GM21447 (cell line): Measurements from ENCODE around the gene TICAM1.
"Not testable (repeated sequence)": the region's sequence is repeated elsewhere in the genome, so short reads cannot be mapped to it uniquely, and the experiment has no call there.

ENCODE experiments used
- ATAC-seq: cut with Tn5 transposase; IDR thresholded peaks from one replicate; pipeline ENCODE4 v1.9.1; 2021; ENCODE audit not compliant: unreplicated experiment

Gene TICAM1

DNA sequence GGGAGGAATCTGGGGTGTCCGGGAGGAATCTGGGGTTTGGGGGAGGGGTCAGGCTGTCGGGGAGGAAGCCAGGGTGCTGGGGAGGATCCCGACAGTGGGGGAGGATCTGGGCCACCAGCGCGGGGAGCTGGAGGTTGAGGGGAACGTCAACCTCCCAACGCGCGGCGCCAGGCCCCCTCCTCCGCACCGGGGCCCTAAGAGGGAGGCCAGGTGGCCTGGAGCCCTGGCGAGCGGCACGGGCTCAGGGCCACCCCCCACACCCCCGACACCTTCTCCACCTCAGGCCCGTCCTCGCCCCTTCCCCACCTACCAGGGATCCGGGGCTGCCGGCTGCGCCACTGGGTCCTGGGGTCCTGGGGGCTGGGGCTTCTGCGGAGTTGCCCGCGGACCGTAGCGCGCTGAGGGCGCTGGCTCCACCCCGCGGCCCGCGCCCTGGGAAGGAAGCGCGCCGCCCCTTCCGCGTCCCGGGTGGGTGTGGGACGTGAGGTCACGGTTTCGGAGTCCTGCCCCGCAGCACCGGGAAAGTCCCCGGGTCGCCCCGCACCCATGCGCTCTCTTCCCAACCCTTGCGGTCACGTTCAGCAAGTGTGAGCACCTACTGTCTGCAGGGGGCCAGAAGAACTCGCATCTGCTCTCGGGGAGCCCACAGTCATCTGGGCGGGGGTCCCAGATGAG, at the start of gene TICAM1:
Gene TICAM1 (minus strand): TSS at position 409 of the 675 bp plus-strand sequence. CDS start 13,335 bp downstream, outside the sequence.
- peak; percentile 64 for ATAC-seq

- no peak for ATAC-seq
These were observed 47.5 kb upstream of the TICAM1 start for GRCh38 chr19:4879041-4879440.

DNA sequence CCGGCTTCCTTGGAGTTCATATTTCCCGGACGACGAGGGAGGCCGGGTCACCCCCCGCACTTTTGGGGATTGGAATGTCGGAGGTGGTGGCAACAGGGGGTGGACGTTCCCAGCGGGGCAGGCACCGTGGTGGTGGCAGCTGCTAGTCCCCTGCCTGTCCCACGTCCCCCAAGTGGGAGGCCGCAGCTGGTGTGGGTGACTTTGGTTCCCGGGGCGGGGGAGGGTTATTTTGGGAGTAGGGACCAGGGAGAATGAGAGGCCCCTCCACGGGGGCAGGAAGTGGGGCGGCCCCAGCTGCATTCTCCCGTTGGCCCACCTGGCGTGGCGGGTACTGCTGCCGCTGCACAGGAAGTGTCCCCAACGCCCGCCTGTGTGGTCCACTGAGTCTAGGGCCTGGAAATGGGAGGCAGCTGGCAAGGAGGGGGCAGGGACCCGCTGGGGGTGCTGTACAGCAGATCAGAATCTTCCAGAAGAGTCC, 47.0 kb upstream of the TICAM1 start:
- no peak for ATAC-seq

DNA sequence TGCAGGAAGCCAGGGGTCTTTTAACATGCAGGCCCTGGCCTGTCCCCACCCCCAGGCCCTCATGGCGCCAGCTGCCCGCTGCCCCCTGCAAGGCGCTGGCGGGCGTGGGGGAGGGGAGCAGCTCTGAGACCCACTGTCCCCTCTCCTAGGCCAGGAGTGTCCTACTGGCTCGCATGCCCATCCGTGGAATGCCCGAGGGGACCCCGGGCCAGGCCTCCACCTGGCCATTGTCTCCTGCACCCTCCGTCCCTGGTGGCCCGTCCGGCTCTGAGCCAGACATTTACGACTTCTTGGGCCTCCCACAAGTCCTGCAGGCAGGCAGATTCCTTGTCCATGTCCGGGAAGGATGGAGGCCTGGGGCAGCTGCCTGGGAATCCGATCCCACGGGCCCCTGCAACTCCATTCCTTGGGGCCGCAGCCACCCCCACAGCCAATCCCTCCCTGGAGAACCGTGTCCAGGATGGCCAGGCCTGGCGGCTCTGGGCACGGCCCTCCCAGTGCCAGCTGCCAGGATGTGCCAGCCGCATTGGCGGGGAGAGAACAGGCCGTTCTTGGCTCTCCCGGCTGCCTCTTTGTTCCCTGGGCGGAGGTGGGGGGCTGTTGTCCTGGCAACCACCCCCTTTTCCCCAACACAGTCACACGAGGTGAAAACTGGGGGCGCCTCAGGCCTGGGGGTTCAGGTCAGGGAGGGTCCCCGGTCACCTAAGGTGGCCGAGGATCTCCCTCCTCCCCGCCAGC, 46.4 kb upstream of the TICAM1 start:
- no peak for ATAC-seq

DNA sequence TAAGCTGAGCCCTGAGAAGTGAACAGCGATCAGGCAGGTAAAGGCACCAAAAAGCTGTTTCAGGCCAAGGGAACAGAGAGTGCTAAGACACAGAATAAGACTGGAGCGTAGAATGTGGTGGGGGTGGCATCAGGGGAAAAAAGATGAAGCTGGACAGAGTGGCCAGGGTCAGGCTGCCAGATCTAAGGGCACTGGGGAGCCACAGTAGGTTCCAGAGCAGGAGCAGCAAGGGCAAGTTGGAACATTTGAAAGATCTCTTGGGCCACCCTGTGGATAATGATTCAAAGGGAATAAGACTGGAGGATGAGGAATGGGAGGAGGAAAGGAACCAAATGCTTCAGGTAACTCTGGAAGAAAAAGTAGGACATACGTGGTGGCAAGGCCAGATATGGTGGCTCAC, 42.4 kb upstream of the TICAM1 start:
- no peak for ATAC-seq

DNA sequence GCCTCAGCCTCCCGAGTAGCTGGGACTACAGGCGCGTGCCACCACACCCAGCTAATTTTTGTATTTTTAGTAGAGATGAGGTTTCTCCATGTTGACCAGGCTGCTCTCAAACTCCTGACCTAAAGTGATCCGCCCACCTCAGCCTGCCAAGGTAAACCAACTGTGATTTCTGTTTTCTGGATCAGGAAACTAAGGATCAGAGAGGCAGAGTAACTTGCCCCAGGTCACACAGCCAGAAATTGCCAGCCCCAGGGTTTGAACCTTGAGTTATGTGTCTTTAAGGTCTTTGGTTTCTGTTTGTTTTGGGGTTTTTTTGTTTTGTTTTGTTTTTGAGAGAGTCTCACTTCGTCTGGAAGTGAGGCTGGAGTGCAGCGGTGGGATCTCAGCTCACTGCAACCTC, 40.2 kb upstream of the TICAM1 start:
- no peak for ATAC-seq

GRCh38 chr19:4870025-4870700, 38.7 kb upstream of the TICAM1 start:
- ATAC-seq = no peak

GRCh38 chr19:4868286-4868834, 36.8 kb upstream of the TICAM1 start:
- no peak for ATAC-seq

- ATAC-seq = peak; percentile 72
These were observed 36.2 kb upstream of the TICAM1 start, which contains the start of gene PLIN3 for GRCh38 chr19:4867534-4868285. Gene PLIN3, minus strand, starts transcription at chr19:4867667. Its CDS starts 6,273 bp downstream, at chr19:4861394.

DNA sequence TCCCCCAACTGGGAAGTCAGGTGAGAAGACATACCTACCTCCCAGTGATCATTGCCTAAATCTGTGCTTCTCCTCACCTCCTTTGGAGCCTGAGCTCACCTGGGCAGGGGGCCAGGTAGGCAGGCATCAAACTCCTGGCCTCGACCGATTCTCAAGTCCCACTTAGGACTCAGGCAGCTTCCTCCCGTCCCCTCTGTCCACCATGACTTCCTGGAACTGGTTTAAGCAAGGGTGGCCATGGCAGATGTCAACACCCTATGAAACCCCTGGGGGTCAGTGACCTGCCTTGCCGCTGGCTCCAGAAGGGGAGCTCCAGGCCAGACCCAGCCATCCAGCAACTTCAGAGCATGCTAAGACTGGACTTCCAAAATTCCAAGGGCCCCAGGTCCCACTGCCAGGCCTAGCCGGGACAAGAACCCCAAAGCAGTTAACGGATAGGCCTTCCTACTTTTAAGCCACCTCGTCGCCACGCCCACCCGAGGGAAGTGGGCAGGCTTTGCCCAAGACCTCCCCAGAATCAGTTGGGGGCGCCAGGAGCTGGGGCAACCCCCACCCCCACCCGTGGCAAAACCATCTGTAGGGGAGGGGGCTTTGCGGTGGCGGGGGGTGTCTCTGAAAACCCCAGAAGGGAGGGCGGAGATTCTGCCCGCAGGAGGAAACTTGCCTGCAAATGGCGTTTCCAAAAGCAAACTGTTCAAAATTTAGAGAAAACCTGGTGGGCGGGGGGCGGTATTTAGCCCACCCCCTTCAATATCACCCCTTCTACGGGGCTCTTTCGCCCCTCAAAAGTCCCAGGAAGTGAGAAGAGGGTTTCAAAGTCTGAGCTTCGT, 35.3 kb upstream of the TICAM1 start:
- ATAC-seq = no peak

GRCh38 chr19:4861147-4861546, 29.6 kb upstream of the TICAM1 start:
- ATAC-seq = no peak

- ATAC-seq = no peak
These were observed 28.2 kb upstream of the TICAM1 start for GRCh38 chr19:4859697-4860096.

DNA sequence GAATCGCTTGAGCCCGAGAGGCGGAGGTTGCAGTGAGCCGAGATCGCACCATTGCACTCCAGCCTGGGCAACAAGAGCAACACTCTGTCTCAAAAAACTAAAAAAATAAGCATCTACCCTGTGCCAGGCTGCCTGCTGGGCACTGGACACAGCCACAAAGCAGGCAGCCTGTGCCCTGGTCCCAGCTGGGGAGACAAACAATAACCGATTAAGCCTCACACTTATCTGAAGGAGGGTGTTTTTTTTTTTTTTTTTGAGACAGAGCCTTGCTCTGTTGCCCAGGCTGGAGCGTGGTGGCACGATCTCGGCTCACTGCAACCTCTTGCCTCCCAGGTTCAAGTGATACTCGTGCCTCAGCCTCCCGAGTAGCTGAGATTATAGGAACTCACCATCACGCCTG, 25.0 kb upstream of the TICAM1 start:
- ATAC-seq = not testable (repeated sequence)

DNA sequence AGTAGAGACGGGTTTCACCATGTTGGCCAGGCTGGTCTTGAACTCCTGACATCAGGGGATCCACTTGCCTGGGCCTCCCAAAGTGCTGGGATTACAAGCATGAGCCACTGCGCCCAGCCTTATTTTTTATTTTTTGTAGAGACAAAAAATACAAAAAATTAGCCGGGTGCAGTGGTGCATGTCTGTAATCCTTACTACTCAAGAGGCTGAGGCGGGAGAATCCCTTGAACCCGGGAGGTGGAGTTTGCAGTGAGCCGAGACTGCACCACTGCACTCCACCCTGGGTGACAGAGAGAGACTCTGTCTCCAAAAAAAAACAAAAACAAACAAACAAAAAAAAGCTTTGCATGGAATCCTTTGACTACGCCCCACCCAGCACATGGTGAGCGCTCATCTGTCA, 22.0 kb upstream of the TICAM1 start:
- not testable (repeated sequence) for ATAC-seq

GRCh38 chr19:4852484-4852883, 21.0 kb upstream of the TICAM1 start:
- no peak for ATAC-seq

DNA sequence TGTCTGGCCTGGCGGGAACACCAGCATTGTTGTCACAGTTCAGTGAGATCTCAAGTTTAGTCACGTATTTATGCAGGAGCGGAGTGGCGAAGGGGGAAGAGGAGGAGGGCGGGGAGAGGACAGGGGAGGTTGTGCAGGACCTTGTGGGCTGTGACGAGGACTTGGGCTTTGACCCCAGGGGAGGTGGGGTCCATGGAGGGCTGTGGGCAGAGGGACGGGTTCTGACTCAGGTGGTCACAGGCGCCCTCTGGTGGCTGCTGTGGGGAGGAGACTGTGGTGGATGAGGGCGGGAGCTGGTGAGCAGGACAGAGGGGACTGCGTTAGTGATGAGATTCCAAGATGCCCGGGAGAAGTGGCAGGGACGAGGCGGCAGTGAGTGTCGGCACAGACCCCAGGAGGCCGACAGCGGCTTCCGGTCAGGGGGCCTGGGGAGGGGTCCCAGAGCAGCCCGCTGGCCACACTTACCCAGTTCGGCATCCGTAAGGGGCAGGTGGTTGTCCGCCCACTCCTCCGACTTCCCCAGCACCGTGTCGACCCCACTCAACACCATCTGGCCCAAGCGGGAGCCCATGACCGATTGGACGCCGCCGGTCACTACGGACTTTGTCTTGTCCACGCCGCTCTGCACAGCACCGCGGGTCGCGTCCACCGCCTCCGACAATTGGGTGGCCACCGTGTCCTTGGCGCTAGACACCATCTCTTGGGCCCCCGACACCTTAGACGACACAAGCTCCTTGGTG, 20.2 kb upstream of the TICAM1 start:
- ATAC-seq = no peak

DNA sequence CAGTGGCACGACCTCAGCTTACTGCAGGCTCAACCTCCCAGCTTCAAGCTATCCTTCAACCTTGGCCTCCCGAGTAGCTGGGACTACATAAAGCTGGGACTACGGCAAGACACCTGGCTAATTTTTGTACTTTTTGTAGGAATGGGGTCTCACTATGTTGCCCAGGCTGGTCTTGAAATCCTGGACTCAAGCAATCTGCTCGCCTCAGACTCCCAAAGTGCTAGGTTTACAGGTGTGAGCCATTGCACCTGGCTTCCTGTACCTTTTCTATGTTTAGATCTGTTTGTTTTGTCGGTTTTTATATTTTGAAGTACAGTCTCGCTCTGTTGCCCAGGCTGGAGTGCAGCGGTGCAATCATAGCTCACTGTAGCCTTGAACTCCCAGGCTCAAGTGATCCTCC, 17.5 kb upstream of the TICAM1 start:
- ATAC-seq = no peak

DNA sequence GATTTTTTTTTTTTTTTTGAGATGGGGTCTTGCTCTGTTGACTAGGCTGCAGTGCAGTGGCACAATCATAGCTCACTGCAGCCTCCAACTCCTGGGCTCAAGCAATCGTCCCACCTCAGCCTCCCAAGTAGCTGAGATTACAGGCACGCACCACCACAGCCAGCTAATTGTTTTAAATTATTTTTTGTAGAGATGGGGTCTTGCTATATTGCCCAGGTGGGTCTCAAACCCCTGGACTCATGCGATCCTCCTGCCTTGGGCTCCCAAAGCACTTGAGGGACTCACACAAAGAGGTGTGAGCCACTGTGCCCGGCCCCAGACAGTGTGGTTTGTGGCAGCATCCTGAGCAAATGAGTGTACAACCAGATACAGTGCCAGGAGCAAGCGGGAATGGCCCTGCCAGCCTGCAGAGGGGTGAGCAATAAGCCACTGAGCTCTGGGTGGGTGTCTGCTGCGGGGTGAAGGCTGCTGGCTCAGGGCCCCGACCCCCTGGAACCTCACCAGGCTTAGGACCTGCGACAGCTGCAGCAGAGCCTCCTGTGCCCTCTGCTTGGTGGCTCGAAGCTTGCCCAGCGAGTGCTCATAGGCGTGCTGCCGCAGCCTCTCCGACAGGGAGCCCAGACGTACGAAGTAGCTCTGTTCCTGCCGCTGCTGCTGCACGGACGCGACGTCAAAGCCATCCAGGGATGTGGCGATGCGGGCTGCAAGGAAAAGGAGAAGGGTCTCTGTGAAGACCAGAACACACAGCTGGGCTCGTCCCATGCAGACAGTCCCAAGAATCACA, 15.9 kb upstream of the TICAM1 start:
- ATAC-seq = no peak
